Testis (tissue), 3 donors: ENCODE measurements around the gene GPD1. TPM values are rescaled to one million over a fixed set of nuclear protein-coding genes. Genes with fewer than 3 reads are reported as not detected.

Experiments used
- DNase-seq: peaks from one replicate; pipeline ENCODE4 v3.0.0-alpha.2; 2019
- H3K27ac ChIP-seq, 2 donors: fragments of 200-600 bp; sonication (generic); one replicate each; pipeline ENCODE4 v1.5.1; 2019
- H3K27me3 ChIP-seq: fragments of 200-600 bp; sonication (generic); one replicate; pipeline ENCODE4 v1.5.1; 2019
- H3K36me3 ChIP-seq: fragments of 200-600 bp; sonication (generic); one replicate; pipeline ENCODE4 v1.5.1; 2017; ENCODE audit warnings: low read depth; ENCODE audit errors: missing control alignments
- H3K4me1 ChIP-seq: fragments of 200-600 bp; sonication (generic); one replicate; pipeline ENCODE4 v1.5.1; 2019
- H3K4me3 ChIP-seq, 2 donors: fragments of 200-600 bp; sonication (generic); one replicate each; pipeline ENCODE4 v1.5.1; 2017 to 2019
- H3K9me3 ChIP-seq: fragments of 200-600 bp; sonication (generic); one replicate; pipeline ENCODE4 v1.5.1; 2017
- POLR2A ChIP-seq: fragments of 450-650 bp; IDR thresholded peaks from one replicate; pipeline ENCODE4 v1.6.1; 2017; ENCODE audit warnings: antibody characterized with exemption, mild to moderate bottlenecking, moderate library complexity
- WGBS, 2 donors: methylation state at CpG; one replicate each; pipeline ENCODE4 v1.1.5; 2018; 5-methylcytosine and 5-hydroxymethylcytosine counted together
- intact Hi-C: fragments of 100-400 bp; cut with DNase I; formaldehyde crosslinking; loops from one replicate; pipeline ENCODE4 v1.15.1; 2023; ENCODE audit warnings: low total_unique reads
- polyA plus RNA-seq: library from polyadenylated mRNA; stranded (reverse); fragments of 350-450 nt; fragmentation: Illumina TruSeq; extraction: RNeasy Lipid Tissue Mini Kit (QIAGEN cat#74804); gene quantifications from one replicate; pipeline ENCODE4 v1.2.3, GENCODE V29; 2014; ENCODE audit warnings: low read depth, low replicate concordance; ENCODE audit not compliant: insufficient read depth
- total RNA-seq, 2 donors: library from RNA; depleted of rRNA; stranded (reverse); fragments of >200 nt; gene quantifications; one replicate each; pipeline ENCODE4 v1.2.3, GENCODE V29; 2016
- TF ChIP-seq, protein P1 (sequence below), 3 experiments: fragments of 450-650 bp in 2 of 3; fragments of 200-600 bp in 1 of 3; sonication (generic) in 1 of 3; IDR thresholded peaks; one replicate each; pipeline ENCODE4 v1.5.1; 2016 to 2019; ENCODE audit warnings: antibody characterized with exemption in 3 of 3, mild to moderate bottlenecking in 2 of 3, moderate library complexity in 1 of 3

The GPD1 gene
- total and polyA plus RNA-seq, 3 donors from 2014 or later = 2.1 to 3.1 (median 2.4) TPM

DNA sequence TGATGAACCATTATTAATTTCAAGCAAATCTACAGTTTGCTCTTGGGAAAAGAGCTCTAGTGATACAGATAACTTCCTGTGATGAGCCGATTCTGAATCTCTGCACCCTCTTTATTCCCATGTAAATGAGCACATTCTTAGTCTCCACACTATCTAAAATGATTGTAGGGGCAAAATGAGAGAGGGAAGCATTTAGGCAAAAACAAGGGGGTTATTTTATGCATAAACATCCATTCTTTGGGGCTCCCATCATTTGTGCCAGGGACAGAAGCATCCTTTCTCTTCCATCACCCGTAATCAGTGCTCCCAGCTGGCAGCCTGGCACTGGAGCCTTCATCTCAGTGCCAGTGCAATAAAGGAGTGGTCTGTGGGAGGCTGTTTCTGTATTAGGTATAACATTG lies 1.7 kb upstream of the GPD1 start:
- intact Hi-C loops = loop anchor here (10.0 kb wide), 1 partner anchor 73 kb away; no protein-coding TSS in a partner anchor
- H3K27ac ChIP-seq = no peak overlapping the region
- H3K4me1 ChIP-seq = peaks cover 27% of the 10 kb centered on the region
- no peak for TF ChIP-seq POLR2A
- TF ChIP-seq, protein P1, sequence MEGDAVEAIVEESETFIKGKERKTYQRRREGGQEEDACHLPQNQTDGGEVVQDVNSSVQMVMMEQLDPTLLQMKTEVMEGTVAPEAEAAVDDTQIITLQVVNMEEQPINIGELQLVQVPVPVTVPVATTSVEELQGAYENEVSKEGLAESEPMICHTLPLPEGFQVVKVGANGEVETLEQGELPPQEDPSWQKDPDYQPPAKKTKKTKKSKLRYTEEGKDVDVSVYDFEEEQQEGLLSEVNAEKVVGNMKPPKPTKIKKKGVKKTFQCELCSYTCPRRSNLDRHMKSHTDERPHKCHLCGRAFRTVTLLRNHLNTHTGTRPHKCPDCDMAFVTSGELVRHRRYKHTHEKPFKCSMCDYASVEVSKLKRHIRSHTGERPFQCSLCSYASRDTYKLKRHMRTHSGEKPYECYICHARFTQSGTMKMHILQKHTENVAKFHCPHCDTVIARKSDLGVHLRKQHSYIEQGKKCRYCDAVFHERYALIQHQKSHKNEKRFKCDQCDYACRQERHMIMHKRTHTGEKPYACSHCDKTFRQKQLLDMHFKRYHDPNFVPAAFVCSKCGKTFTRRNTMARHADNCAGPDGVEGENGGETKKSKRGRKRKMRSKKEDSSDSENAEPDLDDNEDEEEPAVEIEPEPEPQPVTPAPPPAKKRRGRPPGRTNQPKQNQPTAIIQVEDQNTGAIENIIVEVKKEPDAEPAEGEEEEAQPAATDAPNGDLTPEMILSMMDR (IDR thresholded peaks at IDR 0.05) = no peak
- H3K36me3 ChIP-seq = no peaks in the 10 kb centered on the region
- no peak overlapping the region for H3K4me3 ChIP-seq
- WGBS, 2 donors = 46 to 59% methylated on average over 2 of the region's 2 CpGs
- no peak for DNase-seq
- H3K27me3 ChIP-seq = no peaks in the 10 kb centered on the region
- no peaks in the 10 kb centered on the region for H3K9me3 ChIP-seq

DNA sequence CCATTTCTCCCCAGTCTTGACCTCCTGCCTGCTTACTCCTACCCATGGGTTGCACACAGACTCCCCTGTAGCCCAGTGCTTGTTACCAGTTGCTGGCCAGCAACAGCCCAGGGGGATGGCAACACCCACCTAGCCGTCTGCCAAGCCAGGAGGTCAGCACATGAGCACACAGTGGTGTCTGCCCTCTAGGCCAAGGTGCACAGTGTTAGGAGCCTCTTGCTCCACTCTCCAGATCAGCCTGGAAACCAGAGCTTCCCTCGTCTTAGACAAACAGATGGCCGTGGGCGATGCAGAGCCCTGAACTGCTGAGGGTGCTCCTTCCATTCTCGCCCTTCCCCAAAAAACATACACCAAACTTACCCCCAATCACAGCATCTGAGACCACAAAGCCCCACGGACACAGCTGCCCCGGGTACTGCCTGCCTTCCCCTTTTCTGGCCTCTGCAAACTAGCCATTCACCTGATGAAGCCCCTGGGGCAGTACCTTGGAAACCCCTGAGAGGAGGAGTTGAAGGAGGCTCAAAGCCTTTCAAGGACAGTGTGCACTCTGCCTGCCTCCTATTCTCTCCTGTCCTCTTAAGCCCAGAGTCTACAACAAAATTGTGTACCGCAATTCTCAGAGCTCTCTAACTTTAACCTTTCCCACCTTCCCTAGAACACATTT lies 1.0 kb upstream of the GPD1 start:
- Histone ChIP-seq H3K4me3 (no peak overlapping the region), H3K27me3 (no peaks in the 10 kb centered on the region), H3K27ac (no peak overlapping the region), H3K9me3 (no peaks in the 10 kb centered on the region), H3K36me3 (no peaks in the 10 kb centered on the region), H3K4me1 (peaks cover 27% of the 10 kb centered on the region)
- WGBS, 2 donors = 65 to 69% methylated on average over 8 of the region's 8 CpGs
- TF ChIP-seq, protein P1 (IDR thresholded peaks at IDR 0.05) = no peak
- TF ChIP-seq POLR2A = no peak
- intact Hi-C loops = loop anchor here (10.0 kb wide), 1 partner anchor 72 kb away; no protein-coding TSS in a partner anchor
- no peak for DNase-seq

DNA sequence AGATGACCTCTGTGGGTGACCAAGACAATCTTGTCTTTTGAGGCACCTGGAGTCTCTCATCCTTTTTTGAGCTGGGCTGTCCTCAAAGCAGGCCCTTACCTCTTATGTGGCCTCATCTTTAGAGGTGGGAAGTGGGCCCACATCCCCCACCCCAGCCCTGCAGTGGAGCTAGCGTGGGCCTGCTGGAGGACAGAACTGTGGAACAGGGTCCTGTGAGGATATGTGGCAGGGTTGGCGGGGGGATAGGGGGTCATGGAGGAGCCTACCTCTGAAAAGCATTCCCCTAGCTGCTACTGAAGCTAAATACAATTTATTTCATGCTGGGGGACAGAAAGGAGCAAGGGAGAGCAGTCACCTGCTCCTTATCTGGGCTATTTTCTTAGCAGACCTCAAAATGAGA lies 457 bp upstream of the GPD1 start:
- H3K27ac ChIP-seq = peak overlapping the region in 1 of 2 donors; percentile 20
- intact Hi-C loops = loop anchor here (10.0 kb wide), 1 partner anchor 71 kb away; no protein-coding TSS in a partner anchor
- H3K27me3 ChIP-seq = no peaks in the 10 kb centered on the region
- DNase-seq = no peak
- H3K4me3 ChIP-seq = no peak overlapping the region
- TF ChIP-seq, protein P1 (IDR thresholded peaks at IDR 0.05) = no peak
- no peak for TF ChIP-seq POLR2A
- 76 to 94% methylated on average over 2 of the region's 2 CpGs for WGBS, 2 donors
- peaks cover 27% of the 10 kb centered on the region for H3K4me1 ChIP-seq
- H3K9me3 ChIP-seq = no peaks in the 10 kb centered on the region
- H3K36me3 ChIP-seq = no peaks in the 10 kb centered on the region

DNA sequence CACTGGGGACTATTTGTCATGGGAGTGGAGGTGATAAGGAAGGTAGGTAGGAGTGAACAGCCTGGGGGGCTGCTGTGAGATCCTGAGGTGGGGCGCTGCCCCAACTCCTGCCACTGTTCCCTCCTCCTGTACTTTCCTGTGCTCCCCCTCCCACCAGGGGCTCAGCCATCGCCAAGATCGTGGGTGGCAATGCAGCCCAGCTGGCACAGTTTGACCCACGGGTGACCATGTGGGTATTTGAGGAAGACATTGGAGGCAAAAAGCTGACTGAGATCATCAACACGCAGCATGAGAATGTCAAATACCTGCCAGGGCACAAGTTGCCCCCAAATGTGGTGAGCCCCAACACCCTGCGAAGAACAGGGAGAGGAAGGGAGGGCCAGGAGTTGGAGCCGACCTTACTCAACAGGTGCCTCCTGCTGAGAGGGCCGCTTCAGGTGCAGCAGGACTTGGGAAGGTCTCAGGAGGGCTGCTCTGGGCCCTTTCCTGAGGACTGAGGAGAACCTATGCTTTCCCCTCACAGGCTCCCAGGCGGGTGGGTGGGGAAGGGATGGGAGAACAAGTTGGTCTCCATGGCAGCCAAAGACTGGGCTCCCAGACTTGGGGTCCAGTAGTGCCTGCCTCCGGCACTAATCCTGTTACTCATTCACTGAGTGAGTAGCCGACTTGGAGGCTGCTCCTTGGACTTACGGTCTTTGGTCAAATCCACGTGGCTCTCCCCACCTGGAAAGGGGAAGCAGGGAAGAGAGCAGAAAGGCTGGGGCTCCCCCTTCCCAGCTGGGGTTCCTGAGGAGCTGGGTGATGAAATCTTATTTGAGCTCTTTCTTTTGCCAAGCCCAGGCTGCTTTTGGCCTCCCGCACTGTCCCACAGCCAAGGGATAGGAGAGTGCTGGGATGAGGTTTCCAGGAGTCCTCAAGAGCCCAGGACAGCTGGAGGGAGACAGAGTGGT lies 884 bp downstream of the GPD1 start:
- Histone ChIP-seq H3K4me1 (peaks cover 27% of the 10 kb centered on the region), H3K36me3 (no peaks in the 10 kb centered on the region), H3K4me3 (no peak overlapping the region), H3K9me3 (no peaks in the 10 kb centered on the region), H3K27me3 (no peaks in the 10 kb centered on the region), H3K27ac (no peak overlapping the region)
- intact Hi-C loops = loop anchor here (10.0 kb wide), 1 partner anchor 70 kb away; no protein-coding TSS in a partner anchor
- DNase-seq = peak; percentile 54
- TF ChIP-seq POLR2A = no peak
- TF ChIP-seq, protein P1 (IDR thresholded peaks at IDR 0.05) = no peak
- 84 to 90% methylated on average over 10 to 14 of the region's 14 CpGs for WGBS, 2 donors
